Measurements from ENCODE around the gene CCDC122. TPM values are rescaled to one million over a fixed set of nuclear protein-coding genes. Genes with fewer than 3 reads are reported as not detected.

CCDC122 gene
- total and polyA plus RNA-seq, 11 donors, result 1.4 to 10.0 (median 4.9) TPM

DNA sequence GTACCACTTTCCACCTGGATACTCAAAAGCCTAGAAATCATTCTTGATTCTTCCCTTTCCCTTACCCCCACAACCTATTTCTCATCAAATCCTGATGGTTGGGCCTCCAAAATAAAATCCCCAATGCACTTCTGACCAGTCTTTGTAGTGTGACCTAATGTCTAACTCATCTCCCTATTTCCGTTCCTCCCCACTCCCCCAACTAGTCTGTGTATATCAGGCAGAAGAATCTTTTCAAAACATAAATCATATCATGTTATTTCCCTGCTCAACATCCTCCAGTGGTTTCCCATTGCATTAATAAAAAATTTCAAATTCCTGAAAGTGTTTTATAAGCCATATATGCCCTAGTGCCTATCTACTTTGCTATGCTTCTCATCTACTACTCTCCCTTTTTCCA, 17.7 kb downstream of the CCDC122 start:
- ATAC-seq (no peak), DNase-seq (no peak)
- TF ChIP-seq CTCF (IDR thresholded peaks at IDR 0.05), result no peak
- no peak for TF ChIP-seq POLR2A (IDR thresholded peaks at IDR 0.05)
- no peaks in the 10 kb centered on the region for H3K27me3 ChIP-seq
- 89 to 98% (median 95%) methylated on average over 1 of the region's 1 CpG for WGBS, 4 donors
- no peaks in the 10 kb centered on the region for H3K4me1 ChIP-seq
- no peaks in the 10 kb centered on the region for H3K9me3 ChIP-seq
- H3K36me3 ChIP-seq, result peaks cover 0 to 19% (median 0%) of the 10 kb centered on the region in 9 donors
- H3K4me3 ChIP-seq, result no peak overlapping the region
- intact Hi-C loops (cut with DNase I), result no loop called here
- H3K27ac ChIP-seq, result no peak overlapping the region

- DNase-seq, result no peak
- Histone ChIP-seq H3K9me3 (peaks cover 0 to 64% (median 49%) of the 10 kb centered on the region in 12 donors), H3K27me3 (no peaks in the 10 kb centered on the region), H3K4me3 (no peak overlapping the region), H3K27ac (no peak overlapping the region), H3K4me1 (peaks cover 0 to 4% (median 0%) of the 10 kb centered on the region in 12 donors), H3K36me3 (peaks cover 0 to 4% (median 0%) of the 10 kb centered on the region in 9 donors)
- TF ChIP-seq CTCF (IDR thresholded peaks at IDR 0.05), result no peak
- TF ChIP-seq POLR2A (IDR thresholded peaks at IDR 0.05), result no peak
- WGBS, 4 donors, result 88 to 100% (median 95%) methylated on average over 1 of the region's 1 CpG
- intact Hi-C loops (cut with DNase I), result no loop called here
- ATAC-seq, result no peak
These were observed 26.6 kb downstream of the CCDC122 start for GRCh38 chr13:43852923-43853404.

DNA sequence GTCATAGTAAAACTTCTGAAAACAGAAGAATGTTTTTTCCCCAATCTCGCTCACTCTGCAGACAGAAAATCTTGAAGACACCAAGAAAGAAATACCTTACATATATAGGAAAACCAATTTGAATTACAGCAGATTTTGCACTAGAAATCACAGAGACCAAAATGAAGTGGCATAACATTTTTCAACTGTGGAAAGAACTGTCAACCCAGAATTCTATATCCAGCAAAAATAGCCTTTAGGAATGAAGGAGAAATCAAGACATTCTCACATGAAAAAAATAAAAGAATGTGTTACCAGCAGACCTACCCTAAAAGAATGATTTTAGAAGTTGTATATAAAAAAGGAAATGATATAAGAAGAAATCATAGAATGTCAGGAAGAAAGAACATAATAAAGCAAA, 28.7 kb downstream of the CCDC122 start:
- peaks cover 0 to 62% (median 49%) of the 10 kb centered on the region in 12 donors for H3K9me3 ChIP-seq
- H3K36me3 ChIP-seq, result peaks cover 0 to 4% (median 0%) of the 10 kb centered on the region in 9 donors
- 91 to 97% (median 96%) methylated on average over 1 of the region's 1 CpG for WGBS, 4 donors
- peaks cover 0 to 7% (median 0%) of the 10 kb centered on the region in 12 donors for H3K4me1 ChIP-seq
- ATAC-seq (no peak), DNase-seq (no peak)
- no peak overlapping the region for H3K4me3 ChIP-seq
- no peaks in the 10 kb centered on the region for H3K27me3 ChIP-seq
- H3K27ac ChIP-seq, result no peak overlapping the region
- intact Hi-C loops (cut with DNase I), result no loop called here
- TF ChIP-seq CTCF (IDR thresholded peaks at IDR 0.05), result no peak
- TF ChIP-seq POLR2A (IDR thresholded peaks at IDR 0.05), result no peak

- H3K27me3 ChIP-seq, result no peaks in the 10 kb centered on the region
- WGBS, 4 donors, result 71 to 89% (median 88%) methylated on average over 1 of the region's 1 CpG
- H3K4me1 ChIP-seq, result peaks cover 0 to 7% (median 0%) of the 10 kb centered on the region in 12 donors
- DNase-seq, result no peak
- H3K9me3 ChIP-seq, result peaks cover 0 to 41% (median 29%) of the 10 kb centered on the region in 12 donors
- H3K27ac ChIP-seq, result no peak overlapping the region
- intact Hi-C loops (cut with DNase I), result no loop called here
- H3K36me3 ChIP-seq, result peaks cover 0 to 4% (median 0%) of the 10 kb centered on the region in 9 donors
- ATAC-seq, result no peak
- H3K4me3 ChIP-seq, result no peak overlapping the region
- TF ChIP-seq CTCF (IDR thresholded peaks at IDR 0.05), result no peak
- TF ChIP-seq POLR2A (IDR thresholded peaks at IDR 0.05), result no peak
These were observed 31.4 kb downstream of the CCDC122 start for GRCh38 chr13:43848001-43848649.
